HEK293T (cell line): Measurements from ENCODE around the gene AARS2.

Experiments used
- ARNT ChIP-seq: fragments of 450-650 bp; IDR thresholded peaks from 2 replicates; pipeline ENCODE4 v1.6.1; 2017; ENCODE audit warnings: mild to moderate bottlenecking
- BHLHE40 ChIP-seq: fragments of 450-650 bp; IDR thresholded peaks from 2 replicates; pipeline ENCODE4 v1.6.1; 2016; ENCODE audit warnings: mild to moderate bottlenecking, moderate library complexity, borderline replicate concordance
- CTBP1 ChIP-seq: fragments of 450-650 bp; IDR thresholded peaks from 2 replicates; pipeline ENCODE4 v1.6.1; 2016; ENCODE audit warnings: borderline replicate concordance
- ELF4 ChIP-seq: fragments of 450-650 bp; IDR thresholded peaks from 2 replicates; pipeline ENCODE4 v1.6.1; 2017; ENCODE audit warnings: antibody characterized with exemption
- FOXK2 ChIP-seq: fragments of 450-650 bp; IDR thresholded peaks from 2 replicates; pipeline ENCODE4 v1.6.1; 2016; ENCODE audit warnings: mild to moderate bottlenecking
- FOXM1 ChIP-seq: fragments of 450-650 bp; IDR thresholded peaks from 2 replicates; pipeline ENCODE4 v1.6.1; 2017; ENCODE audit warnings: mild to moderate bottlenecking, borderline replicate concordance
- HDGF ChIP-seq: fragments of 450-650 bp; IDR thresholded peaks from 2 replicates; pipeline ENCODE4 v1.6.1; 2017; ENCODE audit warnings: antibody characterized with exemption, borderline replicate concordance
- SP1 ChIP-seq: fragments of 450-650 bp; IDR thresholded peaks from 2 replicates; pipeline ENCODE4 v1.6.1; 2017
- SUZ12 ChIP-seq: fragments of 450-650 bp; IDR thresholded peaks from 2 replicates; pipeline ENCODE4 v1.6.1; 2016; ENCODE audit warnings: mild to moderate bottlenecking
- TARDBP ChIP-seq: fragments of 450-650 bp; IDR thresholded peaks from 2 replicates; pipeline ENCODE4 v1.6.1; 2016
- ZNF384 ChIP-seq: fragments of 450-650 bp; IDR thresholded peaks from 2 replicates; pipeline ENCODE4 v1.6.1; 2016
- TF ChIP-seq, protein P1 (sequence below): fragments of 450-650 bp; IDR thresholded peaks from 2 replicates; pipeline ENCODE4 v1.6.1; 2016

DNA sequence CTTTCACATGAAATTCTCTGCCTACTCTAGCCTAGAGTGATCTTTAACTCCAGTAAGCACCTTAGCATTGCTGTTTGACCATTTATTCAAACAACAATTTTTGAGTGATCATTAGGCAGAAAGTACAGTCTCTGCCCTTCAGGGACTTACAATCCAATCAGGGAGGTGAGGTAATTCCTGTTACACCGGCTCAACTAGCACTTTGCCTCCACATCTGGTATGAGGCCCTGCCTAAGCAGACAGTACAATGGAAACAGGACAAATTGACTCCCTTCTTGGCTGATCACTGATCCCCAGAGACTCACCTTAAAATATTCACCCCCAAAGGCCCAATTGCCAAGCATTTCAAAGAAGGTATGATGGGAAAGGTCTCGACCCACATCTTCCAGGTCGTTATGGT is 1.4 kb downstream of the AARS2 start:
- TF ChIP-seq ELF4 (no peak), FOXM1 (no peak), ARNT (no peak), TARDBP (no peak), BHLHE40 (no peak), SUZ12 (no peak), FOXK2 (no peak), CTBP1 (no peak), HDGF (no peak), SP1 (no peak), ZNF384 (no peak)
- TF ChIP-seq, protein P1, sequence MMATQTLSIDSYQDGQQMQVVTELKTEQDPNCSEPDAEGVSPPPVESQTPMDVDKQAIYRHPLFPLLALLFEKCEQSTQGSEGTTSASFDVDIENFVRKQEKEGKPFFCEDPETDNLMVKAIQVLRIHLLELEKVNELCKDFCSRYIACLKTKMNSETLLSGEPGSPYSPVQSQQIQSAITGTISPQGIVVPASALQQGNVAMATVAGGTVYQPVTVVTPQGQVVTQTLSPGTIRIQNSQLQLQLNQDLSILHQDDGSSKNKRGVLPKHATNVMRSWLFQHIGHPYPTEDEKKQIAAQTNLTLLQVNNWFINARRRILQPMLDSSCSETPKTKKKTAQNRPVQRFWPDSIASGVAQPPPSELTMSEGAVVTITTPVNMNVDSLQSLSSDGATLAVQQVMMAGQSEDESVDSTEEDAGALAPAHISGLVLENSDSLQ: no peak
